Osteoblast (primary cell): ENCODE measurements around the gene PHACTR1. TPM values are rescaled to one million over a fixed set of nuclear protein-coding genes. Genes with fewer than 3 reads are reported as not detected.

ENCODE experiments used
- DNase-seq: peaks from one replicate; pipeline ENCODE4 v3.0.0; 2011; ENCODE audit warnings: low spot score, mixed read lengths; ENCODE audit not compliant: insufficient read length; ENCODE audit errors: missing footprints
- H2AFZ ChIP-seq: 2 replicates; pipeline ENCODE4 v1.6.0; 2011; ENCODE audit warnings: mild to moderate bottlenecking, low read length
- H3K27ac ChIP-seq: 2 replicates; pipeline ENCODE4 v1.5.1; 2011; ENCODE audit warnings: mild to moderate bottlenecking, low read depth, low read length, moderate library complexity
- H3K27me3 ChIP-seq: 2 replicates; pipeline ENCODE4 v1.6.0; 2012; ENCODE audit warnings: mild to moderate bottlenecking, control low read depth, inconsistent platforms, low read length, moderate library complexity; ENCODE audit not compliant: insufficient read depth
- H3K36me3 ChIP-seq: 2 replicates; pipeline ENCODE4 v1.5.1; 2011; ENCODE audit warnings: mild to moderate bottlenecking, low read length, control low read depth, moderate library complexity; ENCODE audit not compliant: insufficient read depth
- H3K4me1 ChIP-seq: 2 replicates; pipeline ENCODE4 v1.5.1; 2011; ENCODE audit warnings: mild to moderate bottlenecking, low read length, control low read depth, moderate library complexity; ENCODE audit not compliant: insufficient read depth
- H3K4me2 ChIP-seq: 2 replicates; pipeline ENCODE4 v1.6.0; 2011; ENCODE audit warnings: mild to moderate bottlenecking, low read length; ENCODE audit not compliant: insufficient read depth
- H3K4me3 ChIP-seq: fragments of 200-600 bp; sonication (generic); 3 replicates; pipeline ENCODE4 v1.5.1; 2012; ENCODE audit warnings: mild to moderate bottlenecking, low read length, inconsistent platforms; ENCODE audit not compliant: insufficient read depth
- H3K79me2 ChIP-seq: 2 replicates; pipeline ENCODE4 v1.6.0; 2012; ENCODE audit warnings: mild to moderate bottlenecking, low read length, control low read depth, inconsistent platforms; ENCODE audit not compliant: insufficient read depth
- H3K9me3 ChIP-seq: 2 replicates; pipeline ENCODE4 v1.5.1; 2011; ENCODE audit warnings: low read depth, low read length, control low read depth
- H4K20me1 ChIP-seq: 2 replicates; pipeline ENCODE4 v1.6.0; 2012; ENCODE audit warnings: mild to moderate bottlenecking, low read length, control low read depth; ENCODE audit not compliant: insufficient read depth
- CTCF ChIP-seq: IDR thresholded peaks from 2 replicates; pipeline ENCODE4 v1.5.1; 2011; ENCODE audit warnings: mild to moderate bottlenecking, low read depth, low read length, moderate library complexity; ENCODE audit errors: extremely low read depth
- total RNA-seq: library from RNA; depleted of rRNA; stranded (reverse); fragments of >200 nt; gene quantifications from 2 replicates; pipeline ENCODE4 v1.2.3, GENCODE V29; 2012

PHACTR1 gene
- total RNA-seq, 1 donor = 0.36 TPM

- DNase-seq = peak; percentile 17
These were observed 372.9 kb downstream of the PHACTR1 start for GRCh38 chr6:13089296-13089994.

GRCh38 chr6:13091192-13091591, 374.6 kb downstream of the PHACTR1 start:
- no peak for DNase-seq
- Histone ChIP-seq H4K20me1 (no peaks in the 10 kb centered on the region), H3K36me3 (no peaks in the 10 kb centered on the region), H2AFZ (no peak overlapping the region), H3K27ac (no peak overlapping the region), H3K79me2 (no peaks in the 10 kb centered on the region), H3K4me3 (no peak overlapping the region), H3K4me2 (no peak overlapping the region), H3K27me3 (no peaks in the 10 kb centered on the region), H3K4me1 (no peaks in the 10 kb centered on the region), H3K9me3 (no peaks in the 10 kb centered on the region)
- TF ChIP-seq CTCF = no peak

More at GRCh38 chr6:13089296-13089994, 372.9 kb downstream of the PHACTR1 start:
- Histone ChIP-seq H3K4me2 (no peak overlapping the region), H3K4me3 (no peak overlapping the region), H4K20me1 (no peaks in the 10 kb centered on the region), H2AFZ (no peak overlapping the region), H3K79me2 (no peaks in the 10 kb centered on the region), H3K36me3 (no peaks in the 10 kb centered on the region), H3K27me3 (no peaks in the 10 kb centered on the region), H3K4me1 (no peaks in the 10 kb centered on the region), H3K9me3 (no peaks in the 10 kb centered on the region), H3K27ac (no peak overlapping the region)
- TF ChIP-seq CTCF = no peak

GRCh38 chr6:13094781-13095425, 378.3 kb downstream of the PHACTR1 start:
- no peak for DNase-seq
- no peak overlapping the region for H3K27ac ChIP-seq
- no peaks in the 10 kb centered on the region for H3K9me3 ChIP-seq
- H3K4me1 ChIP-seq = no peaks in the 10 kb centered on the region
- no peaks in the 10 kb centered on the region for H3K27me3 ChIP-seq
- no peaks in the 10 kb centered on the region for H4K20me1 ChIP-seq
- TF ChIP-seq CTCF = no peak
- no peak overlapping the region for H3K4me3 ChIP-seq
- H2AFZ ChIP-seq = no peak overlapping the region
- H3K4me2 ChIP-seq = no peak overlapping the region
- H3K36me3 ChIP-seq = no peaks in the 10 kb centered on the region
- H3K79me2 ChIP-seq = no peaks in the 10 kb centered on the region

GRCh38 chr6:13096084-13096483, 379.5 kb downstream of the PHACTR1 start:
- H3K4me3 ChIP-seq = no peak overlapping the region
- H3K4me2 ChIP-seq = no peak overlapping the region
- no peaks in the 10 kb centered on the region for H3K36me3 ChIP-seq
- no peaks in the 10 kb centered on the region for H3K9me3 ChIP-seq
- no peak for TF ChIP-seq CTCF
- H3K27me3 ChIP-seq = no peaks in the 10 kb centered on the region
- no peak for DNase-seq
- H2AFZ ChIP-seq = no peak overlapping the region
- H3K27ac ChIP-seq = no peak overlapping the region
- no peaks in the 10 kb centered on the region for H3K79me2 ChIP-seq
- H4K20me1 ChIP-seq = no peaks in the 10 kb centered on the region
- no peaks in the 10 kb centered on the region for H3K4me1 ChIP-seq
